ENCODE results near the gene VPS13D. TPM values are rescaled to one million over a fixed set of nuclear protein-coding genes. Genes with fewer than 3 reads are reported as not detected.

VPS13D gene
- total and polyA plus RNA-seq, 10 of the 15 experiments (the other 5 are each of a cell fraction or from before 2014, with no cell fraction given) = 1.4 to 16.9 (median 8.5) TPM

DNA sequence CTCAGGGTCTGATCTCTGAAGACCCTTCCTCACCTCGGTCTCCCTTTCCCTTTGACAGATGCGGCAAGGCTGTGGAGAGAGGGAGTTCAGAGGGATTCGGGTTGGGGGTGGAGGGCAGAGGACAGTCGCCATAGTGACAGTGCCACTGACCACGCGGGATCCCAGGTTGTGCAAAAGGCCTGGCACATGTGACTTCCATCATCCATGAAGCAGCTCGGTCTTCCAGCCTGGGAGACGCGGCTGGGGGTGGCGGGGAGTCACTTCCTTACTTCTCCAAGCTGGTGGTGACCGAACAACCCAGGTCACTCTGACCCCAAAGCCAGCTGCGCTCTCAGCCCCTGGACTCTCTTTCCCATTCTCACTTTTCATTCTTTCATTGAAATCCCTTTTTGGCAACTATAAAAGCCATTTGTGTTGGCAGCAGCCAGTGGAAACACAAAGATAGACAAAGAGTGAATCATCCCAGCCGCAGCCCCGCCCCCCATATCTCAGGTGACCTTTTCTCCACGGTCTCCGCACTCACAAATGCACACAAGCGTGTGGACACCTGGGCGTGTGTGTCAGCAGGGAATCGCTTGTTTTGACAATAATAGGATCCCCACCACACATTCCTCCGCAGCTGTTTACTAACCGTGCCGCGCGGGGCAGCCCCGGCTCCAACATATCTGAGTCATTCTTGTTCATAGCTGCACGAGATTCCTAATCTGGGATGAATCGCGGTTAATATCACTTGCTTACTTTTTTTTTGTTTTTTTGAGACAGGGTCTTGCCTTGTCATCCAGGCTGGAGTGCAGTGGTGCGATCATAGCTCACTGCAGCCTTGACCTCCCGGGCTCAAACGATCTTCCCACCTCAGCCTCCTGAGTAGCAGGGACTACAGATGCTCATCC, 319.9 kb downstream of the VPS13D start (continued):
- TF ChIP-seq, protein P1, sequence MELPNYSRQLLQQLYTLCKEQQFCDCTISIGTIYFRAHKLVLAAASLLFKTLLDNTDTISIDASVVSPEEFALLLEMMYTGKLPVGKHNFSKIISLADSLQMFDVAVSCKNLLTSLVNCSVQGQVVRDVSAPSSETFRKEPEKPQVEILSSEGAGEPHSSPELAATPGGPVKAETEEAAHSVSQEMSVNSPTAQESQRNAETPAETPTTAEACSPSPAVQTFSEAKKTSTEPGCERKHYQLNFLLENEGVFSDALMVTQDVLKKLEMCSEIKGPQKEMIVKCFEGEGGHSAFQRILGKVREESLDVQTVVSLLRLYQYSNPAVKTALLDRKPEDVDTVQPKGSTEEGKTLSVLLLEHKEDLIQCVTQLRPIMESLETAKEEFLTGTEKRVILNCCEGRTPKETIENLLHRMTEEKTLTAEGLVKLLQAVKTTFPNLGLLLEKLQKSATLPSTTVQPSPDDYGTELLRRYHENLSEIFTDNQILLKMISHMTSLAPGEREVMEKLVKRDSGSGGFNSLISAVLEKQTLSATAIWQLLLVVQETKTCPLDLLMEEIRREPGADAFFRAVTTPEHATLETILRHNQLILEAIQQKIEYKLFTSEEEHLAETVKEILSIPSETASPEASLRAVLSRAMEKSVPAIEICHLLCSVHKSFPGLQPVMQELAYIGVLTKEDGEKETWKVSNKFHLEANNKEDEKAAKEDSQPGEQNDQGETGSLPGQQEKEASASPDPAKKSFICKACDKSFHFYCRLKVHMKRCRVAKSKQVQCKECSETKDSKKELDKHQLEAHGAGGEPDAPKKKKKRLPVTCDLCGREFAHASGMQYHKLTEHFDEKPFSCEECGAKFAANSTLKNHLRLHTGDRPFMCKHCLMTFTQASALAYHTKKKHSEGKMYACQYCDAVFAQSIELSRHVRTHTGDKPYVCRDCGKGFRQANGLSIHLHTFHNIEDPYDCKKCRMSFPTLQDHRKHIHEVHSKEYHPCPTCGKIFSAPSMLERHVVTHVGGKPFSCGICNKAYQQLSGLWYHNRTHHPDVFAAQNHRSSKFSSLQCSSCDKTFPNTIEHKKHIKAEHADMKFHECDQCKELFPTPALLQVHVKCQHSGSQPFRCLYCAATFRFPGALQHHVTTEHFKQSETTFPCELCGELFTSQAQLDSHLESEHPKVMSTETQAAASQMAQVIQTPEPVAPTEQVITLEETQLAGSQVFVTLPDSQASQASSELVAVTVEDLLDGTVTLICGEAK (IDR thresholded peaks at IDR 0.05; ENCODE audit: borderline replicate concordance) = no peak

DNA sequence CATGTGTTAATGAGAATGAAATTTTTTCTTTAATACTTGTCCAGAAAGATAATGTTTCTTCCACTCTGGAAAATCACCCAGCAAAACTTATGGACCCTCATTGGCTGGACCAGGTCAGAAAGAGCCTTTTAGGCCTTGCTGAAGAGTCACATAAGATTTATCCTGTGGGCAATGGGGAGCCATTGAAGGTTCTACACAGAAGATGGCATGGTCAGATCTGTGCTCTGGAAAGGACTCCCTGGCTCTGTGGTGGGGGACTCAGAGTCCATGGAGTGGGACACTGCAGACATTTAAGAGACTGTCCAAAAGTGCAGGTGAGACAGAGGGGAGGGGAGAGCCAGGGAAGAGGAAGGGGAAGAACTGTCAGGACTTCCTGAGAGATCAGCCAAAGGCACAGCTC, 321.8 kb downstream of the VPS13D start:
- no peak overlapping the region for H3K9ac ChIP-seq (ENCODE audit: control insufficient read depth, insufficient read depth, low read length)
- no peaks in the 10 kb centered on the region for H3K36me3 ChIP-seq (ENCODE audit: control insufficient read depth in 2 of 2, insufficient read depth in 2 of 2, low read length in 1 of 2)
- DNase-seq (ENCODE audit: low read depth, low spot score) (no peak), FAIRE-seq (no peak), ATAC-seq (no peak)
- no peak overlapping the region for H3K4me2 ChIP-seq (ENCODE audit: control insufficient read depth, insufficient read depth)
- CTCF ChIA-PET = interaction anchor here (0.6 kb wide), 1 partner anchor 483 kb away, joined by 3 read pairs; no protein-coding TSS in a partner anchor
- BruUV-seq (replicated peaks) = no TSS peak
- H3K4me1 ChIP-seq (ENCODE audit: control insufficient read depth, insufficient read depth, low read length) = no peaks in the 10 kb centered on the region
- no peak for TF ChIP-seq CHD4 (IDR thresholded peaks at IDR 0.05)
- no peak for TF ChIP-seq PAX5 (IDR thresholded peaks at IDR 0.05; ENCODE audit: borderline replicate concordance, low read depth, low read length)
- TF ChIP-seq, protein P2, sequence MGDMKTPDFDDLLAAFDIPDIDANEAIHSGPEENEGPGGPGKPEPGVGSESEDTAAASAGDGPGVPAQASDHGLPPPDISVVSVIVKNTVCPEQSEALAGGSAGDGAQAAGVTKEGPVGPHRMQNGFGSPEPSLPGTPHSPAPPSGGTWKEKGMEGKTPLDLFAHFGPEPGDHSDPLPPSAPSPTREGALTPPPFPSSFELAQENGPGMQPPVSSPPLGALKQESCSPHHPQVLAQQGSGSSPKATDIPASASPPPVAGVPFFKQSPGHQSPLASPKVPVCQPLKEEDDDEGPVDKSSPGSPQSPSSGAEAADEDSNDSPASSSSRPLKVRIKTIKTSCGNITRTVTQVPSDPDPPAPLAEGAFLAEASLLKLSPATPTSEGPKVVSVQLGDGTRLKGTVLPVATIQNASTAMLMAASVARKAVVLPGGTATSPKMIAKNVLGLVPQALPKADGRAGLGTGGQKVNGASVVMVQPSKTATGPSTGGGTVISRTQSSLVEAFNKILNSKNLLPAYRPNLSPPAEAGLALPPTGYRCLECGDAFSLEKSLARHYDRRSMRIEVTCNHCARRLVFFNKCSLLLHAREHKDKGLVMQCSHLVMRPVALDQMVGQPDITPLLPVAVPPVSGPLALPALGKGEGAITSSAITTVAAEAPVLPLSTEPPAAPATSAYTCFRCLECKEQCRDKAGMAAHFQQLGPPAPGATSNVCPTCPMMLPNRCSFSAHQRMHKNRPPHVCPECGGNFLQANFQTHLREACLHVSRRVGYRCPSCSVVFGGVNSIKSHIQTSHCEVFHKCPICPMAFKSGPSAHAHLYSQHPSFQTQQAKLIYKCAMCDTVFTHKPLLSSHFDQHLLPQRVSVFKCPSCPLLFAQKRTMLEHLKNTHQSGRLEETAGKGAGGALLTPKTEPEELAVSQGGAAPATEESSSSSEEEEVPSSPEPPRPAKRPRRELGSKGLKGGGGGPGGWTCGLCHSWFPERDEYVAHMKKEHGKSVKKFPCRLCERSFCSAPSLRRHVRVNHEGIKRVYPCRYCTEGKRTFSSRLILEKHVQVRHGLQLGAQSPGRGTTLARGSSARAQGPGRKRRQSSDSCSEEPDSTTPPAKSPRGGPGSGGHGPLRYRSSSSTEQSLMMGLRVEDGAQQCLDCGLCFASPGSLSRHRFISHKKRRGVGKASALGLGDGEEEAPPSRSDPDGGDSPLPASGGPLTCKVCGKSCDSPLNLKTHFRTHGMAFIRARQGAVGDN (IDR thresholded peaks at IDR 0.05) = no peak
- no peak for TF ChIP-seq TAF1 (IDR thresholded peaks at IDR 0.05; ENCODE audit: borderline replicate concordance, low read depth, low read length)
- TF ChIP-seq WRNIP1 (IDR thresholded peaks at IDR 0.05; ENCODE audit: borderline replicate concordance, low read depth, low read length) = no peak
- TF ChIP-seq TCF7 (IDR thresholded peaks at IDR 0.05; ENCODE audit: borderline replicate concordance) = no peak
- no peak for TF ChIP-seq EGR1 (IDR thresholded peaks at IDR 0.05; ENCODE audit: borderline replicate concordance in 1 of 2, low read depth in 2 of 2, low read length in 2 of 2)
- TF ChIP-seq STAT3 (IDR thresholded peaks at IDR 0.05; ENCODE audit: low read depth, low read length) = no peak
- TF ChIP-seq RCOR1 (conservative IDR thresholded peaks at IDR 0.05; ENCODE audit: low read depth, low read length) = no peak
- intact Hi-C loops (cut with micrococcal nuclease; ENCODE audit: unreplicated experiment) (no loop called here), in situ Hi-C loops (cut with MboI) (no loop called here)
- RAD21 ChIA-PET (ENCODE audit: unreplicated experiment) = no interaction called here
- no peak overlapping the region for H3K4me3 ChIP-seq
- no peaks in the 10 kb centered on the region for H4K20me1 ChIP-seq (ENCODE audit: control insufficient read depth, insufficient read depth)
- no peaks in the 10 kb centered on the region for H3K79me2 ChIP-seq (ENCODE audit: control insufficient read depth, insufficient read depth, low read length)
- H3K27me3 ChIP-seq (replicated peaks in 1 of 2; ENCODE audit: control insufficient read depth in 2 of 2, insufficient read depth in 2 of 2, low read length in 1 of 2) = no peaks in the 10 kb centered on the region; a peak in 1 of 4 replicates
- H2AFZ ChIP-seq (ENCODE audit: control insufficient read depth, low read depth, low read length) = no peak overlapping the region
- H3K9me3 ChIP-seq (replicated peaks; ENCODE audit: control insufficient read depth, insufficient read depth, low read length) = no peaks in the 10 kb centered on the region; the same call in 2 of the 3 replicates
- SMC1A ChIA-PET (ENCODE audit: uncharacterized antibody, unreplicated experiment) = no interaction called here
- H3K27ac ChIP-seq (ENCODE audit: control insufficient read depth, insufficient read depth) = no peak overlapping the region
- POLR2A ChIA-PET = no interaction called here
